ENCODE data around the gene NME5.
"Not testable (repeated sequence)": the region's sequence is repeated elsewhere in the genome, so short reads cannot be mapped to it uniquely, and the experiment has no call there.

The NME5 gene

DNA sequence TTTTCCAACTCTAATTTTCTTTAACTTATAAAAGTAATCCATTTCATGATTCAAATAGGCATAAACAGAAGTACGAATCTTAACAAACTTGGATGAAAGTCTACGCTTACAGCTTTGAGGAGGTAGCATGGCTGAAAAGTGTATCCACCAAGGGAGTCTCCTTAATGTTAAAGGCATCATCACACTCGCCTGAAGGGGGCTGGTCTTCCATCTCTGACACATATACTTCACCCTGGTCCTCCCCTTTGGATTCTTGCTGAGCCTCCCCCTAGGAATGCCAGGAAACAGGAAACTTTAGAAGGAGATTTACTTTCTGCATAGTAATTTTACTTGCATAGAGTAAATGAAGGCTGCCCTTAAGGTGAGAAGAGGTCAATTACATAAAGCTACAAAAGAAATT, 10.3 kb upstream of the NME5 start:
- H3K9ac ChIP-seq (ENCODE audit: low read depth, low read length, poor library complexity): no peak overlapping the region
- no peak overlapping the region for H2BK15ac ChIP-seq (ENCODE audit: low read length)
- H3K14ac ChIP-seq (ENCODE audit: low read length): no peak overlapping the region
- no peak for DNase-seq (ENCODE audit: low spot score)
- no peaks in the 10 kb centered on the region for H3K79me1 ChIP-seq (ENCODE audit: low read depth, low read length)
- no peak overlapping the region for H2BK12ac ChIP-seq (ENCODE audit: low read length)
- no peak overlapping the region for H3K18ac ChIP-seq (ENCODE audit: low read length)
- WGBS, 2 donors (ENCODE audit: extremely low coverage in 2 of 2, insufficient read length in 2 of 2, insufficient replicate concordance in 1 of 2): no CpG with 5 or more reads among the region's 3 CpGs
- no peak overlapping the region for H2BK5ac ChIP-seq (ENCODE audit: low read length)
- no peak overlapping the region for H3K23ac ChIP-seq (ENCODE audit: low read depth, low read length, poor library complexity)
- no peaks in the 10 kb centered on the region for H3K36me3 ChIP-seq (replicated peaks in 1 of 2; ENCODE audit: control insufficient read depth in 2 of 2, insufficient read depth in 2 of 2, low read length in 2 of 2)
- no peaks in the 10 kb centered on the region for H3K9me3 ChIP-seq (replicated peaks in 1 of 2; ENCODE audit: control insufficient read depth in 2 of 2, insufficient read depth in 1 of 2, low read depth in 1 of 2, low read length in 2 of 2)
- H3K27ac ChIP-seq (replicated peaks; ENCODE audit: low read length): no peak overlapping the region
- H3K27me3 ChIP-seq (ENCODE audit: control insufficient read depth in 3 of 3, insufficient read depth in 3 of 3, low read depth in 1 of 3, low read length in 3 of 3): no peaks in the 10 kb centered on the region
- no peak overlapping the region for H2AFZ ChIP-seq (ENCODE audit: low read length)
- H2BK120ac ChIP-seq (ENCODE audit: low read depth, low read length): no peak overlapping the region
- no peak overlapping the region for H3K4ac ChIP-seq (ENCODE audit: low read length)
- H3K4me3 ChIP-seq (ENCODE audit: low read length in 2 of 2): no peak overlapping the region
- H4K8ac ChIP-seq (ENCODE audit: low read depth, low read length): no peak overlapping the region
- no peak overlapping the region for H4K91ac ChIP-seq (ENCODE audit: low read depth, low read length, poor library complexity)
- H3K4me1 ChIP-seq (ENCODE audit: control insufficient read depth in 2 of 2, insufficient read depth in 1 of 2, low read depth in 1 of 2, low read length in 2 of 2): no peaks in the 10 kb centered on the region
- no peak overlapping the region for H3K4me2 ChIP-seq (ENCODE audit: insufficient read depth, low read length, poor library complexity, severe bottlenecking)
- no peak overlapping the region for H2AK5ac ChIP-seq (ENCODE audit: low read depth, low read length)

DNA sequence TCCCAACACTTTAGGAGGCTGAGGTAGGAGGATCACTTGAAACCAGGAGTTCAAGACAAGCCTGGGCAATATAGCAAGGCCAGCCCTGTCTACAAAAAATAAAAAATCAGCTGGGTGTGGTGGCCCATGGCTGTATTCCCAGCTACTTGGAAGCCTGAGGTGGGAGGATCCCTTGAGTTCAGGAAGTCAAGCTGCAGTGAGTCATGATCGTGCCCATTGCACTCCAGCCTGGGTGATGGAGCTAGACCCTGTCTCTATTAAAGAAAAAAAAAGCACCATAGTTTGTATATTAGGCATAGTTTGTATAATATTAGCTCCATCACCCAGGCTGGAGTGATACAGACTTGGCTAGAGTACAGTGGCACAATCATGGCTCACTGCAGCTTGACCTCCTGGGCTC, 9.6 kb upstream of the NME5 start:
- H3K9me3 ChIP-seq (replicated peaks in 1 of 2; ENCODE audit: control insufficient read depth in 2 of 2, insufficient read depth in 1 of 2, low read depth in 1 of 2, low read length in 2 of 2): no peaks in the 10 kb centered on the region
- H2BK120ac ChIP-seq (ENCODE audit: low read depth, low read length): no peak overlapping the region
- DNase-seq (ENCODE audit: low spot score): no peak
- H3K18ac ChIP-seq (ENCODE audit: low read length): no peak overlapping the region
- no peak overlapping the region for H3K4ac ChIP-seq (ENCODE audit: low read length)
- H2AFZ ChIP-seq (ENCODE audit: low read length): no peak overlapping the region
- H3K27ac ChIP-seq (replicated peaks; ENCODE audit: low read length): no peak overlapping the region
- no peak overlapping the region for H2BK12ac ChIP-seq (ENCODE audit: low read length)
- no peaks in the 10 kb centered on the region for H3K27me3 ChIP-seq (ENCODE audit: control insufficient read depth in 3 of 3, insufficient read depth in 3 of 3, low read depth in 1 of 3, low read length in 3 of 3)
- H4K91ac ChIP-seq (ENCODE audit: low read depth, low read length, poor library complexity): no peak overlapping the region
- no peak overlapping the region for H3K9ac ChIP-seq (ENCODE audit: low read depth, low read length, poor library complexity)
- H3K4me1 ChIP-seq (ENCODE audit: control insufficient read depth in 2 of 2, insufficient read depth in 1 of 2, low read depth in 1 of 2, low read length in 2 of 2): no peaks in the 10 kb centered on the region
- H3K14ac ChIP-seq (ENCODE audit: low read length): no peak overlapping the region
- no peak overlapping the region for H3K4me2 ChIP-seq (ENCODE audit: insufficient read depth, low read length, poor library complexity, severe bottlenecking)
- H3K4me3 ChIP-seq (ENCODE audit: low read length in 2 of 2): no peak overlapping the region
- H2AK5ac ChIP-seq (ENCODE audit: low read depth, low read length): no peak overlapping the region
- H4K8ac ChIP-seq (ENCODE audit: low read depth, low read length): no peak overlapping the region
- H2BK5ac ChIP-seq (ENCODE audit: low read length): no peak overlapping the region
- H3K23ac ChIP-seq (ENCODE audit: low read depth, low read length, poor library complexity): no peak overlapping the region
- WGBS, 2 donors (ENCODE audit: extremely low coverage in 2 of 2, insufficient read length in 2 of 2, insufficient replicate concordance in 1 of 2): no CpG with 5 or more reads among the region's 1 CpG
- no peaks in the 10 kb centered on the region for H3K36me3 ChIP-seq (replicated peaks in 1 of 2; ENCODE audit: control insufficient read depth in 2 of 2, insufficient read depth in 2 of 2, low read length in 2 of 2)
- no peaks in the 10 kb centered on the region for H3K79me1 ChIP-seq (ENCODE audit: low read depth, low read length)
- H2BK15ac ChIP-seq (ENCODE audit: low read length): no peak overlapping the region

DNA sequence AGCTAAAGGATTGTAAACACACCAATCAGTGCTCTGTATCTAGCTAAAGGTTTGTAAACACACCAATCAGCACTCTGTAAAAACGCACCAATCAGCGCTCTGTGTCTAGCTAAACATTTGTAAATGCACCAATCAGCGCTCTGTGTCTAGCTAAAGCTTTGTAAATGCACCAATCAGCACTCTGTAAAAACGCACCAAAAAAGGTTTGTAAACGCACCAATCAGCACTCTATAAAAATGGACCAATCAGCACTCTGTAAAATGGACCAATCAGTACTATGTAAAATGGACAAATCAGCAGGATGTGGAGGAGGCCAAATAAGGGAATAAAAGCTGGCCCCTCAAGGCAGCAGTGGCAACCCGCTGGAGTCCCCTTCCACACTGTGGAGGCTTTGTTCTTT, 4.3 kb upstream of the NME5 start:
- not testable (repeated sequence) for H3K4me1 ChIP-seq (ENCODE audit: control insufficient read depth in 2 of 2, insufficient read depth in 1 of 2, low read depth in 1 of 2, low read length in 2 of 2); H2AK5ac ChIP-seq (ENCODE audit: low read depth, low read length); H3K18ac ChIP-seq (ENCODE audit: low read length); H2BK120ac ChIP-seq (ENCODE audit: low read depth, low read length); H3K23ac ChIP-seq (ENCODE audit: low read depth, low read length, poor library complexity); H3K9me3 ChIP-seq (replicated peaks in 1 of 2; ENCODE audit: control insufficient read depth in 2 of 2, insufficient read depth in 1 of 2, low read depth in 1 of 2, low read length in 2 of 2); H2BK5ac ChIP-seq (ENCODE audit: low read length); H3K4ac ChIP-seq (ENCODE audit: low read length); H4K91ac ChIP-seq (ENCODE audit: low read depth, low read length, poor library complexity); H3K9ac ChIP-seq (ENCODE audit: low read depth, low read length, poor library complexity); DNase-seq (ENCODE audit: low spot score); H3K27ac ChIP-seq (replicated peaks; ENCODE audit: low read length); H3K36me3 ChIP-seq (replicated peaks in 1 of 2; ENCODE audit: control insufficient read depth in 2 of 2, insufficient read depth in 2 of 2, low read length in 2 of 2); H3K4me2 ChIP-seq (ENCODE audit: insufficient read depth, low read length, poor library complexity, severe bottlenecking); H2BK12ac ChIP-seq (ENCODE audit: low read length); H3K14ac ChIP-seq (ENCODE audit: low read length); H3K4me3 ChIP-seq (ENCODE audit: low read length in 2 of 2); H4K8ac ChIP-seq (ENCODE audit: low read depth, low read length); H3K79me1 ChIP-seq (ENCODE audit: low read depth, low read length); H2BK15ac ChIP-seq (ENCODE audit: low read length); H3K27me3 ChIP-seq (ENCODE audit: control insufficient read depth in 3 of 3, insufficient read depth in 3 of 3, low read depth in 1 of 3, low read length in 3 of 3)
- H2AFZ ChIP-seq (ENCODE audit: low read length): peak overlapping the region; percentile 37
- no CpG with 5 or more reads among the region's 6 CpGs for WGBS, 2 donors (ENCODE audit: extremely low coverage in 2 of 2, insufficient read length in 2 of 2, insufficient replicate concordance in 1 of 2)

DNA sequence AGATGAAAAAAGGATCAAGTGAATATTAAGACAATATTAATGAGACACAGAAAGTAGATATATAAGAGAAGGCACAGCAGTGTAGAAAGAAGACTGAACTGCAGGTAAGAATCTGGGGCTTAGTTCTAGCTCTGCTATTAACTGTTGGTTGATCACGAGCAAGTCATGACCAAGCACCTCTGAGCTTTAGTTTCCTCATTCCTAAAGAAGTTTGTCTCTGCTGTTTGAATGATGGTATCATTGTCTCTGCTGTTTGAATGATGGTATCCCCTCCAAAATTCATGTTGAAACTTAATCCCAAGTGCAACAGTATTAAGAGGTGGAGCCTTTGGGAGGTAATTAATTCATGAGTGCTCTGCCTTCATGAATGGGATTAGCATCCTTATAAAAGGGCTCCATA, 2.5 kb upstream of the NME5 start:
- no peak overlapping the region for H2BK12ac ChIP-seq (ENCODE audit: low read length)
- H3K4ac ChIP-seq (ENCODE audit: low read length): no peak overlapping the region
- H2BK15ac ChIP-seq (ENCODE audit: low read length): no peak overlapping the region
- no peak overlapping the region for H4K91ac ChIP-seq (ENCODE audit: low read depth, low read length, poor library complexity)
- no peak overlapping the region for H3K14ac ChIP-seq (ENCODE audit: low read length)
- H3K36me3 ChIP-seq (replicated peaks in 1 of 2; ENCODE audit: control insufficient read depth in 2 of 2, insufficient read depth in 2 of 2, low read length in 2 of 2): no peaks in the 10 kb centered on the region
- H3K4me1 ChIP-seq (ENCODE audit: control insufficient read depth in 2 of 2, insufficient read depth in 1 of 2, low read depth in 1 of 2, low read length in 2 of 2): no peaks in the 10 kb centered on the region
- no peak overlapping the region for H2AFZ ChIP-seq (ENCODE audit: low read length)
- no peaks in the 10 kb centered on the region for H3K27me3 ChIP-seq (ENCODE audit: control insufficient read depth in 3 of 3, insufficient read depth in 3 of 3, low read depth in 1 of 3, low read length in 3 of 3)
- H3K4me3 ChIP-seq (ENCODE audit: low read length in 2 of 2): no peak overlapping the region
- H3K23ac ChIP-seq (ENCODE audit: low read depth, low read length, poor library complexity): no peak overlapping the region
- no peak overlapping the region for H3K27ac ChIP-seq (replicated peaks; ENCODE audit: low read length)
- H2BK5ac ChIP-seq (ENCODE audit: low read length): no peak overlapping the region
- no CpG with 5 or more reads among the region's 1 CpG for WGBS, 2 donors (ENCODE audit: extremely low coverage in 2 of 2, insufficient read length in 2 of 2, insufficient replicate concordance in 1 of 2)
- H3K79me1 ChIP-seq (ENCODE audit: low read depth, low read length): no peaks in the 10 kb centered on the region
- no peak for DNase-seq (ENCODE audit: low spot score)
- no peak overlapping the region for H3K4me2 ChIP-seq (ENCODE audit: insufficient read depth, low read length, poor library complexity, severe bottlenecking)
- no peak overlapping the region for H3K9ac ChIP-seq (ENCODE audit: low read depth, low read length, poor library complexity)
- no peak overlapping the region for H4K8ac ChIP-seq (ENCODE audit: low read depth, low read length)
- H3K18ac ChIP-seq (ENCODE audit: low read length): no peak overlapping the region
- H2BK120ac ChIP-seq (ENCODE audit: low read depth, low read length): no peak overlapping the region
- H3K9me3 ChIP-seq (replicated peaks in 1 of 2; ENCODE audit: control insufficient read depth in 2 of 2, insufficient read depth in 1 of 2, low read depth in 1 of 2, low read length in 2 of 2): no peaks in the 10 kb centered on the region
- H2AK5ac ChIP-seq (ENCODE audit: low read depth, low read length): no peak overlapping the region

Measured in neuronal stem cell (in vitro differentiated cells).